ENCODE measurements around the gene EPSTI1. TPM values are rescaled to one million over a fixed set of nuclear protein-coding genes. Genes with fewer than 3 reads are reported as not detected.
"Not testable (repeated sequence)": the region's sequence is repeated elsewhere in the genome, so short reads cannot be mapped to it uniquely, and the experiment has no call there.

EPSTI1 gene
- total RNA-seq, 1 donor = 21.0 TPM

DNA sequence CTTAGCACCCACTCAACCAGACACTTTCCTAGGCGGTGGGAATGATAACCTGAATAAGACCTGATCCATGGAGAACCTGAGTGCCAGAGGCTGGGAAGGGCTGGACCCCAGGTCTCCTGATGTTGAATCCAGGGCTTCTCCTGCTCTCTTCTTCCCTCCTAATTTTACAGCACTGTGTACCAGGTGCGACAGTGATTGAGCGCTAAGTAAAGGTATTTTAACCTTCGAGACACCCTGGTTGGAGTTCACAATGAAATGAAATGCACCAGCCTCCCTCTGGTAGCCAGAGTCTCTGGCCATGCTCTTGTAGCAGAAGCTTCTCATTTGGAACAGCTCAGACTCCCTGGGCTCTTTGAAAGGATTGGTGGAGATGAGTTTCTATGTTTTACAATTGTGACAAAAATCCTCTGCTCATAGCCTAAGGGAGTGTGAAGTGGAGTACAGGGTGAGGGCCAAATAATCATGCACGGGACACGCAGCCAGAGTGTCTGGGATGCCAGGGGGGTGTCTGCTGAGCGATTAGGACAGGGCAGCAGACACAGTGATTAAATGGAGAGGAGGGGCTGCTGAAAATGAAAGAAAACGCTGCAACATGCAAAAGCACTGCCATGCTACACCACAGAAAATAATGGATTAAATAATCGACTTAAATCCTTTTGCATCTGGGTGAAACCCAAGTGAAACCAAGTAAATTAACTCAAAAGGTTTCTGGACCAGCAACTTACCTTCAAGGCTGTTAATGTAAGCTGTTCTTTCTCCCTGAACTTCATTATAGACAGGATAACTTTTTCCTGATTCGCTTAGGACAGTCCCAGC lies 126.9 kb downstream of the EPSTI1 start:
- no peak for DNase-seq (ENCODE audit: low read depth in 2 of 3, low spot score in 2 of 3)

DNA sequence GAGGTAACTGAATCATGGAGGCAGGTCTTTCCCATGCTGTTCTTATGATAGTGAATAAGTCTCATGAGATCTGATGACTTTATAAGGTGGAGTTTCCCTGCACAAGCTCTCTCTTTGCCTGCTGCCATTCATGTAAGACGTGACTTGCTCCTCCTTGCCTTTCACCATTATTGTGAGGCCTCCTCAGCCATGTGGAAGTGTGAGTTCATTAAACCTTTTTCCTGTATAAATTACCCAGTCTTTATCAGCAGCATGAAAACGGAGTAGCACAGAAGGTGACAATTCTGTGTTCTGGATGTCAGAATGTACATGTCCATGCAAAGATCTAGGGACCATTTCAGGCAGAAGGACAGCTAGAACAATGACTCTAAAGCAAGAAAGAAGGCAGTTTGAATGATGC lies 129.7 kb downstream of the EPSTI1 start:
- not testable (repeated sequence) for DNase-seq (ENCODE audit: low read depth in 2 of 3, low spot score in 2 of 3)

DNA sequence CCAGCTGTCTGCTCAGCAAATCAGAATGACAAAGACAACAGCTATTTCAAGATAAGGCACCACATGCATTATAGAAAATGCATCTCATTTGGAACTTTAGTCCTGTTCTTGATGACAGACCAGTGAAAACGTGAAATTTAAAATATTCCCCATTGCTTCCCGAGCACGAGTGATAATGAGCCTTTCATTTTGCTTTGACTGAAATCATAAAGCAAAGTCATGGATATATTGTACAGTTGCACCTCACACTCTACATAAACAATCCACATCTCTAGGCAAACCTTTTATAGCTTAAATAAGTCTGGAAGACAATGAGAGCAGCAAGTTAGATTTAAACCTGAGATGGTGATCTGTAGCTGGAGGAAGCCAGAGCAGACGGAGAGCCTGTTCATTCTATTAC lies 131.6 kb downstream of the EPSTI1 start:
- DNase-seq (ENCODE audit: low read depth in 2 of 3, low spot score in 2 of 3) = no peak

DNA sequence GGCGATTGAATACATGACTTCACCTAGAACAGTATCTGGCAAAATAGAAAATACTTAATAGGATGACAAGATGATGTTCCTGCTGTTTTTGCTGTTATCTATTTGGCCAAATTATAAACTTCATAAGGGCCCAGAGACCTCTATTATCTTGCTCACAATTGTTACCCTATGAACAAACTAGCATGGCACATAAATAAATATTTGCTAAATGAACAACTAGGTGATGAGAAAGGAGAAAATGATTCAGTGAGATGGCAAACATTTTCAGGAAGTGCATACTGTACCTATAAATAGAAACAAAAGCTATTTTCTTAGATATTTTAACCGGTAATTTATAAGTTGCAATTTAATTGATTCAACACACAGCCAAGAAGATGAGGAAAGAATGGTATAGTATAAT lies 132.3 kb downstream of the EPSTI1 start:
- no peak for DNase-seq (ENCODE audit: low read depth in 2 of 3, low spot score in 2 of 3)

DNA sequence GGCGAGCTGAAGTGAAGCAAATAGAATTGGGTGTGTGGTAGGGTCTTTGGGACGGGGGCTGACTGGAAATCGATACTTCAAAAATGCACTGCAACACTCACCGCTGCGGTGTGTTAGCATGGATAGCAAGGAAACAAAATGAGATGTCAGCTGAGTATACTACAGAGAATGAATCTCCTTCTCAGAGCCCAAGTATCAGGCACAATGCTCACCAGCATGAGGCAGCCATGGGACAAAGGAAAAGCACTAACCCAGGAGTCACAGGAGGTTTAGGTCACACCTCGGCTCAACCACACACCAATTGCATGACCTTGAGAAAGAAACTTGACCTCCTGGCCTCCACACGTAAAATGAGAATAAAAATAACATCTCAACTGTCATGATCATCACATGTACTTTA lies 136.6 kb downstream of the EPSTI1 start:
- no peak for DNase-seq (ENCODE audit: low read depth in 2 of 3, low spot score in 2 of 3)

DNA sequence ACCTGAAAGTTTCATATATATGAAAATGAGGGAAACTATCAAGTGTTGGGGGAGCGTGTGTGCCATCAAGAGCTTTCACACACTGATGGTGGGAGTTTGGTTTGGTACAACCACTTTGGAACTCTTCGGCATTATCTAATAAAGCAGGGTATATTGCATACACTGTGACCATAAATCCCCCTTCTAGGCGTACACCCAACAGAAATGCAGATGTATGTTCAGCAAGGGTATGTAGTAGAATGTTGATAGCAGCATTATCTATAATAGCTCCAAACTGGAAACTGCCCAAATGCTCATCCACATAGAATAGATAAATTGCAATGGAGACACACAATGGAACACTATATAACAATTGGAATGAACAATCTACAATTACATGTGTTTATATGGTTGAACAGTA lies 139.9 kb downstream of the EPSTI1 start:
- DNase-seq (ENCODE audit: low read depth in 2 of 3, low spot score in 2 of 3) = no peak

DNA sequence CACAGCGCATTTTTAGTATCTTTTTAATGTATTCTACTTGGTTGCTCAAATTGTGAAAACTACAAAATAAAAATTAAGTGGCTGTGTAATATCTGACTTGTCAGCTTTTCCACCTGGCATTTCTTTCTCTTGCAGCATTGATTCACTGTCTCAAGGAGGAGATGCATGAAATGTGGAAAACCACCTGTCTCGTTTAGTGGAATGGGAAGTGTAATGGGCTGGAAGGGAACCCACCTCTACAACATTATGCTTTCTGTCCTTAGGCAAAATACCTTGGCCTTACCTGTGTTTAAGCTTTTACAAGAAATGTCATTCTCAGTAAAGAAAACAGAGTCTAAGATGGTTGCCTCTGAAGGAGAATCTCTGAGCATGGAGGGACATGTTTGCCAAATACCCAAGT lies 142.8 kb downstream of the EPSTI1 start:
- DNase-seq (ENCODE audit: low read depth in 2 of 3, low spot score in 2 of 3) = no peak

DNA sequence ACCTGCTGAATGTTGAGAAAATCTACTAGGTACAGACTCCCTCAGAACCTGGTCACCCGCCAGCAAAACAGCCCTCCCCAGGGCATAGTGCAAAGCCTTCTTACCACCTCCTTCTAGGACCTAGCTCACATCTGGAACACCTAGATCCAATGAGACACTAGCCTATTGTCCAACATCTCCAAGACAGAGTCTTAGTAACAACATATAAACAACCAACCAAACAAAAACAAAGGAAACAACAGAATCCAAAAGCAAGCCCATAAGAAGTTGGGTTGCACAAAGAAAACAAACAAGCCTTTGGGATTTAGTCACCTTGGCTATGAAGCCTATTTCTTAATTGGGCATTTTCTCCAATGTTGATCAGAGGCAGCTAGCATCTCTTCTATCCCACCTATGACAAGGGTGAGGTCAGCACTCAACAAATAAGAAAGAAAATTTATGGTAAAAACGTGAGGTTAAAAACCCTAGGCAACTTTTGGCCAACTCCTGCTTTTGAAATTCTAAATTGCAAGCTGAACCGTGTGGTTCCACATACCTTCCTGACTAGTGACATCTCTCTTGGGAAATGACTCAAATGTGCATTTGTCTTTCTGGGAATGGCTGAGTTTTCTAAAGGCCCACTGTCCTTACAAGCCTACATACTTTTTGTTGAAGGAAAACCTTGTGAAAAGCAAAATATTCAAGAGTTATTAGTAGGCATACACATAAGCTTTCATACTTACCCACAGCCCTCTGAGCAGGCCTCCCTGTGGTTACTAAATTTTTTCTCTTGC lies 144.0 kb downstream of the EPSTI1 start:
- no peak for DNase-seq (ENCODE audit: low read depth in 2 of 3, low spot score in 2 of 3)

DNA sequence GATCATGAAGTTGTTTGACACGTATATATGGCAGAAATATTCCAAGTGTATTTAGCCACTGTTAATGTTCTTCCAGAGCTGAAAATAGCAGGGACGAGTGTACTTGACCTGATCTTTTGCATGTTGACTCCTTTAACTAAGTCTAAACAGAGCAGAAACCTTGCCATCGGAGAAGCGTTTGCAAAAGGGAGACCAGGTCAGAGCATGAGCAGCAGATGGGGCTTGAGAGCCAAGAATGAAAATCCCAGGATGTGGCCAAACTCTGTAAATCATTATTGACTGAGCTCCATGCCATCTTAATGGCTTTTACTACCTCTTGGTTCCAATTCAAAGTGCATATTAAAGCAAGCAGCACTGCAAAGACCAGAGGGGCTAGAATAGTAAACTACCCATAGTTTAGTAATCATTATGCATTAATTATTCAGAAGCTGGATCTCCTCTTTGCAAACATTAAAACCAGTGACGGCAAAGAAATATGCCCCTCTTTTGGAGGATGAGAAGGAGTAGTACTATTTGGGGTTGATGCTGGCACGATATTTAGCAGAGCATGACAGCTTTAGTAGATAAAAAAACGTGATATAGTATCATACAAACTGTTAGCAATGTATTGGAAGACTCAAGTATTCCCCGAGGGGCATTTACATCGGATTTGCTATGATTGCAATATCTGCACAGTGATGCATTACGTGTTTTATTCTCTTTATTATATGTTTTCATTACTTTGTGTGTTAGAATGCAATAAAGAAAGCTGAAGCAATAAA lies 154.9 kb downstream of the EPSTI1 start:
- no peak for DNase-seq (ENCODE audit: low read depth in 2 of 3, low spot score in 2 of 3)

Other genes with a start within 250 kb of the EPSTI1 start
- gene FAM216B, start 210.7 kb downstream of the EPSTI1 start, total RNA-seq = not detected
- gene DNAJC15, start 31.3 kb upstream of the EPSTI1 start, total RNA-seq = 8.9 TPM